ENCODE data around the gene CXXC1.
A peak's percentile ranks its signal among the peaks of the same experiment; 100 is the strongest.

Gene CXXC1

GRCh38 chr18:50274044-50274442, 13.4 kb downstream of the CXXC1 start:
- no peak for DNase-seq (ENCODE audit: low read depth)

- DNase-seq (ENCODE audit: low read depth), result no peak
Measured at GRCh38 chr18:50273203-50274043, 14.1 kb downstream of the CXXC1 start.

DNA sequence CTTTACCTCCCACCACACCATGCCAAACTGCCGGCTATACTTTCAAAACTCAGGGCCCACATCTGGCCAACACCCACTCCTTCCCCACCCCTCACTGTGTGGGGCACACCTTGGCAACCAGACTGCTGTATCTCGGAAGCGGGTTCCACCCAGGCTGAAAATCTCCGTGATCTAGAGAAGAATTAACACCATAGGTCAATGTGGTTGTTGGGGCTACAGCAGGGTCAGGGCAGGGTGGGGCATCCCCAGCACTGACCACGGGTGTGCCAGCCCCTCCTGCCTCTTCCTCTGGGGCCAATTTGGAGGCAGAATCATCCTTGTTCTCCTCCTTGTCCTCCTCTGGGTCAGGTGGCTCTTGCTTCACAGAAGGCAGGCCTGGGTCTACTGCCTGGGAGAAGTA, 14.9 kb downstream of the CXXC1 start:
- no peak for DNase-seq (ENCODE audit: low read depth)

GRCh38 chr18:50268022-50268747, 19.3 kb downstream of the CXXC1 start:
- peak; percentile 38 for DNase-seq (ENCODE audit: low read depth)

- DNase-seq (ENCODE audit: low read depth), result peak; percentile 85
Measured at GRCh38 chr18:50266248-50266704, 21.2 kb downstream of the CXXC1 start, which contains the start of gene CFAP53. Gene CFAP53, minus strand, starts transcription at chr18:50266495. Its CDS starts 91 bp downstream, at chr18:50266404.

GRCh38 chr18:50262977-50263376, 24.5 kb downstream of the CXXC1 start:
- DNase-seq (ENCODE audit: low read depth), result no peak

DNA sequence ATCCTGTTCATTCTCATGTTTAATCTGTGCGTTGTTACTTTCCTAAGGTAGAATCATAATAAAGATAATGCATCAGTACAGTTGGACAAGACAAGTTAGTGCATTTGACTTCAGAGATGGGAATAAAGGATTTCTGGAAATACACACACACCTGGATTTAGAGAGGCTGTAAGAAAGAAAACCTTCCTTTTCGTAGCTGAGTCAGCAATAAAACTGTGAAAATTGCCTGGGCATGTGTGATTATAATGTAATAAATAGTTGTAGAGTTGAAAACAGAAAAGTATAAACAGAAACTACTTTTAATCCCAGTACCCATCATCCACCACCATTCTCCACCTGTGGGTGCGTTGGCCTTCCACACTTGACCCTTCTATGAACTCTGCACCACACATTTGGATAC, 36.6 kb downstream of the CXXC1 start:
- no peak for DNase-seq (ENCODE audit: low read depth)

GRCh38 chr18:50249576-50249975, 37.9 kb downstream of the CXXC1 start:
- DNase-seq (ENCODE audit: low read depth), result no peak

DNA sequence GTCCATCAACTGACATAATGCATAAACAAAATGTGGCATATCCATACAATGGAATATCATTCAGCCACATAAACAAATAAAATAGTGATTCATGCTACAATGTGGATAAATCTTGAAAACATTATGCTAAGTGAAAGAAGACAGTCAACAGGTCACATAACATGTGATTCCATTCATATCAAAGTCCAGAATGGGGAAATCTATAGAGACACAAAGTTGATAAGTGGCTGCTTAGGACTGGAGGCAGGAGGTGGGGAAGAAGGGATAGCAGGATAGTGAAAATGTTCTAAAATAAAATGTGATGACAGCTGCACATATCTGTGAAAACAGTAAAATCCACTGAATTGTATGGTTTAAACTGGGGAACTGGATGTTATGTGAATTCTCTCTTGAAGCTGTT, 39.9 kb downstream of the CXXC1 start:
- DNase-seq (ENCODE audit: low read depth), result no peak

- DNase-seq (ENCODE audit: low read depth), result peak; percentile 10
Measured at GRCh38 chr18:50241768-50242167, 45.7 kb downstream of the CXXC1 start.

GRCh38 chr18:50240080-50240563, 47.4 kb downstream of the CXXC1 start:
- no peak for DNase-seq (ENCODE audit: low read depth)

GRCh38 chr18:50232419-50232818, 55.1 kb downstream of the CXXC1 start:
- DNase-seq (ENCODE audit: low read depth), result no peak

All from amniotic epithelial cell (primary cell).